Measurements from ENCODE around the gene CTDSPL2. TPM values are rescaled to one million over a fixed set of nuclear protein-coding genes. Genes with fewer than 3 reads are reported as not detected.

The CTDSPL2 gene
- total RNA-seq, 2 donors from 2014 or later, result 31.7 to 43.0 TPM

- no peak for TF ChIP-seq CTCF (IDR thresholded peaks at IDR 0.05)
- Histone ChIP-seq H3K27ac (no peak overlapping the region), H3K36me3 (peaks cover 46% of the 10 kb centered on the region), H3K9ac (ENCODE audit: low read depth in 2 of 2, low read length in 2 of 2) (no peak overlapping the region), H3K9me3 (no peaks in the 10 kb centered on the region), H3K4me3 (no peak overlapping the region), H3K27me3 (no peaks in the 10 kb centered on the region), H3K4me1 (no peaks in the 10 kb centered on the region)
- intact Hi-C loops (cut with DNase I), result no loop called here
- no peak for DNase-seq
These were observed 138.1 kb downstream of the CTDSPL2 start for GRCh38 chr15:44565387-44566154.

DNA sequence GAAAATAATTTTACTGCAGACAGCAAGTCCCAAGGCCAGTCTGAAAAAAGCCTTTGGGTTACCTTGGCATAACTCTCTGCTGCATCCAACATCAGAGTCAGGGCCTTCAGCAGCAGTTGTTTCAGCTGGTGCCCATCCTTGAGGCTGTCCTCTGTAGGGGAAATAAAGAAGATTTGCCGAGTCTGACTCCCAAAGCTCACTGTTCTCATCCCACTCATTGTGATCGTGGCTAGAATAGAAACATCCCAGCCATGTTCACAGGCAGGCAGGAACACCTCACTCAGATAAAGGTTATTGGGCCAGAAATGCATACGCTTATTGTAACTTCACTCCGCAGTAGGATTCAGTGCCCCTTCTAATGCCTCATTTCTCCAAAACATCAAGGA lies 138.7 kb downstream of the CTDSPL2 start:
- no peaks in the 10 kb centered on the region for H3K27me3 ChIP-seq
- H3K4me3 ChIP-seq, result no peak overlapping the region
- no peaks in the 10 kb centered on the region for H3K9me3 ChIP-seq
- H3K4me1 ChIP-seq, result no peaks in the 10 kb centered on the region
- DNase-seq, result no peak
- no peak for TF ChIP-seq CTCF (IDR thresholded peaks at IDR 0.05)
- H3K27ac ChIP-seq, result no peak overlapping the region
- intact Hi-C loops (cut with DNase I), result no loop called here
- no peak overlapping the region for H3K9ac ChIP-seq (ENCODE audit: low read depth in 2 of 2, low read length in 2 of 2)
- H3K36me3 ChIP-seq, result peaks cover 43% of the 10 kb centered on the region

DNA sequence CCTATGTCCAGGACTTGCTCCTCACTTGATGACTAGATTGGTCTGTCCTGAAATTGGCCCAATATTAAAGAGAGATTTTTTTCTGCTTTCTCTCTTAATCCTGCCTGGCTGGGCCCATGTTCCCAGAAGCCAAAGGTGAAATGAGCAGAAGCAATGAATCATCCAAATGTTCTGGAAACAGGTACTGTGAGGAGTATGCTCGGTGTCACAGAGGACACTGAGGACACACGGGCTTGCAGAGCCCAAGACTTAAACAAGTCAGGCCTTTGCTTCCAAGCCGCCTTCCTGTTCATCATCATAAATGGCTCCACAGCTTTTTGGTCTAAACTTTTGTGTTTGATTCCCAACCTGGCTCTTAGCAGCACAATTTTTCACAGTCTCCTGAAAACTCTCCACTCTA lies 140.9 kb downstream of the CTDSPL2 start:
- no peaks in the 10 kb centered on the region for H3K9me3 ChIP-seq
- H3K4me3 ChIP-seq, result no peak overlapping the region
- H3K27ac ChIP-seq, result no peak overlapping the region
- intact Hi-C loops (cut with DNase I), result no loop called here
- H3K4me1 ChIP-seq, result no peaks in the 10 kb centered on the region
- H3K27me3 ChIP-seq, result no peaks in the 10 kb centered on the region
- H3K9ac ChIP-seq (ENCODE audit: low read depth in 2 of 2, low read length in 2 of 2), result no peak overlapping the region
- TF ChIP-seq CTCF (IDR thresholded peaks at IDR 0.05), result no peak
- DNase-seq, result no peak
- H3K36me3 ChIP-seq, result peaks cover 33% of the 10 kb centered on the region

GRCh38 chr15:44569316-44569715 lies 141.9 kb downstream of the CTDSPL2 start:
- no peak for DNase-seq

DNA sequence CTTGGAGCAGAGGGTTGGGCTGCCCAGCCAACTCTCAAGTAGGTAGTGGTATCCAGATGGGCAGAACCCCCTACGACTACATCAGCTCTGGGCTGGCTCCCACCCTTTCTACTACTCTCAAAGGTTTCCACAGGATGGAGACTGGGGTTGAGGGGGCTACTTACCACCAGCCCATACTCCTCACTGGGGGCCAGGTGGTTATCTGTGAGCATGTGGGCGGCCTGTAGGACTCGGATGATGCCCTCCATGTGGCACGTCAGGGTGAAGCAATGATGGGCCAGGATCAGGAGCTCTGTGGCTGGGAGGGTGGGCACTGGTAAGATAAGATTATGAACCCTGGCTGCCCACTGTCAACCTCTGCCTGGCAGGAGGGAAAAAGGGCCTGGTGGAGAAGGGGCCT lies 142.9 kb downstream of the CTDSPL2 start:
- no peaks in the 10 kb centered on the region for H3K4me1 ChIP-seq
- H3K27me3 ChIP-seq, result no peaks in the 10 kb centered on the region
- no peak overlapping the region for H3K4me3 ChIP-seq
- intact Hi-C loops (cut with DNase I), result loop anchor here (10.0 kb wide), 1 partner anchor 164 kb away; the partner anchor contains the start of gene TRIM69
- H3K27ac ChIP-seq, result no peak overlapping the region
- no peak for DNase-seq
- peaks cover 15% of the 10 kb centered on the region for H3K36me3 ChIP-seq
- H3K9me3 ChIP-seq, result no peaks in the 10 kb centered on the region
- TF ChIP-seq CTCF (IDR thresholded peaks at IDR 0.05), result no peak
- H3K9ac ChIP-seq (ENCODE audit: low read depth in 2 of 2, low read length in 2 of 2), result no peak overlapping the region

More at GRCh38 chr15:44569316-44569715, 141.9 kb downstream of the CTDSPL2 start:
- Histone ChIP-seq H3K9ac (ENCODE audit: low read depth in 2 of 2, low read length in 2 of 2) (no peak overlapping the region), H3K4me1 (no peaks in the 10 kb centered on the region), H3K4me3 (no peak overlapping the region), H3K27ac (no peak overlapping the region), H3K27me3 (no peaks in the 10 kb centered on the region), H3K36me3 (peaks cover 25% of the 10 kb centered on the region), H3K9me3 (no peaks in the 10 kb centered on the region)
- no peak for TF ChIP-seq CTCF (IDR thresholded peaks at IDR 0.05)
- intact Hi-C loops (cut with DNase I), result no loop called here
